Activated gamma-delta T cell treated with Interleukin-2 at 50 U/mL for 16 hours (primary cell): ENCODE measurements around the gene RAI14.

Experiments used
- DNase-seq: peaks from one replicate; pipeline ENCODE4 v3.0.0-alpha.2; 2020

The RAI14 gene

GRCh38 chr5:34680896-34681295 is 24.8 kb downstream of the RAI14 start:
- DNase-seq, result no peak

- DNase-seq, result no peak
These were observed 26.9 kb downstream of the RAI14 start for GRCh38 chr5:34682926-34683623.

GRCh38 chr5:34684281-34684979 is 28.3 kb downstream of the RAI14 start:
- no peak for DNase-seq

GRCh38 chr5:34684980-34685352 is 28.8 kb downstream of the RAI14 start:
- no peak for DNase-seq

- no peak for DNase-seq
These were observed 29.5 kb downstream of the RAI14 start for GRCh38 chr5:34685485-34686165.

- DNase-seq, result no peak
These were observed 30.7 kb downstream of the RAI14 start for GRCh38 chr5:34686762-34687268.

- no peak for DNase-seq
These were observed 31.3 kb downstream of the RAI14 start for GRCh38 chr5:34687269-34688011.

GRCh38 chr5:34688015-34688810 is 32.1 kb downstream of the RAI14 start:
- DNase-seq, result no peak

GRCh38 chr5:34690301-34690700 is 34.2 kb downstream of the RAI14 start:
- DNase-seq, result no peak

- no peak for DNase-seq
These were observed 34.8 kb downstream of the RAI14 start for GRCh38 chr5:34690898-34691297.

GRCh38 chr5:34691326-34691725 is 35.2 kb downstream of the RAI14 start:
- DNase-seq, result no peak

GRCh38 chr5:34692786-34693185 is 36.7 kb downstream of the RAI14 start:
- no peak for DNase-seq

- DNase-seq, result no peak
These were observed 37.9 kb downstream of the RAI14 start for GRCh38 chr5:34694012-34694411.

GRCh38 chr5:34694685-34695084 is 38.6 kb downstream of the RAI14 start:
- no peak for DNase-seq

GRCh38 chr5:34695275-34696027 is 39.3 kb downstream of the RAI14 start:
- DNase-seq, result no peak

GRCh38 chr5:34697308-34698108 is 41.4 kb downstream of the RAI14 start:
- DNase-seq, result no peak

- no peak for DNase-seq
These were observed 41.9 kb downstream of the RAI14 start for GRCh38 chr5:34698109-34698419.

GRCh38 chr5:34698754-34699153 is 42.6 kb downstream of the RAI14 start:
- no peak for DNase-seq

- no peak for DNase-seq
These were observed 43.3 kb downstream of the RAI14 start for GRCh38 chr5:34699155-34700077.

GRCh38 chr5:34700078-34700452 is 43.9 kb downstream of the RAI14 start:
- DNase-seq, result no peak
